T-helper 2 cell treated with Interferon-gamma antibody and Interleukin-4, amounts not matched to agents 5 μg/mL and 100 μg/mL, for 36 hours (primary cell): Measurements from ENCODE around the gene SNRPD2.
"Not testable (repeated sequence)": the region's sequence is repeated elsewhere in the genome, so short reads cannot be mapped to it uniquely, and the experiment has no call there.

Experiments used
- DNase-seq: peaks from one replicate; pipeline ENCODE4 v3.0.0; 2021; ENCODE audit warnings: low spot score
- H3K27ac Mint-ChIP-seq: one replicate; pipeline ENCODE4 v1.8.0; 2021; ENCODE audit warnings: mild to moderate bottlenecking, mixed read lengths
- H3K27me3 Mint-ChIP-seq: one replicate; pipeline ENCODE4 v1.8.0; 2021; ENCODE audit warnings: low read depth, mixed read lengths
- H3K36me3 Mint-ChIP-seq: one replicate; pipeline ENCODE4 v1.8.0; 2021; ENCODE audit warnings: low read depth, mixed read lengths
- H3K4me1 Mint-ChIP-seq: one replicate; pipeline ENCODE4 v1.8.0; 2021; ENCODE audit warnings: low read depth, mixed read lengths
- H3K4me3 Mint-ChIP-seq: one replicate; pipeline ENCODE4 v1.8.0; 2022; ENCODE audit warnings: mild to moderate bottlenecking, moderate library complexity, mixed read lengths
- H3K9me3 Mint-ChIP-seq: one replicate; pipeline ENCODE4 v1.8.0; 2021; ENCODE audit warnings: mixed read lengths

The SNRPD2 gene

DNA sequence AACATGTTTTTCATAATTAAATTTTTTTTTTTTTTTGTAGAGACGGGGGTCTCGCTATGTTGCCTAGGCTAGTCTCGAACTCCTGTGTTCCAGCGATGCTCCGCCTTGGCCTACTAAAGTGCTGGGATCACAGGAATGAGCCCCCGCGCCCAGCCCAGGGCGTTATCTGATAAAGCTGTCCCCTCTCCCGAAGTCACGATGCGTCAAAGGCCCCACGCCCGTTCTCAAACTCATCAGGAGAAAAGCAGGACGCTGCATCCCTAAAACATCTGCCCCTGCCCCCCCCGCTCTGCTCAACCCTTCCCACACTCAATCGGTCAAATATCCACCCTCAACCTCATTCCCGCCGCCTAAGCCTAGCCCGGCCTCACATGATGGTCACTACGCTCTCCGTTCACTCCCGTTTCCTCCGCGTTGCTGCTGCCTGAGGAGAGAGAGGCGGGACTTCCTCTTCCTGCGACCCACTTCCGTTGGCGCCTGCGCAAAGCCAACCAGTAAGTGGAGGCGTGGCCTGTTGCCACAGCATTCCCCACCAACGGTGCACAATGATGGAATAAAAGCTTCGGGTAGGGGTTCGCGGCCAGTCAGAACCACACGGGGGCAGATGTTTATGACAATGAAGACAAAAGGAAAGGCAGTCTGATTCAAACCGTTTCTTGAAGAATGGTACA, at the start of gene SNRPD2:
Gene SNRPD2 (minus strand): TSS at position 438 of the 671 bp plus-strand sequence. CDS start 65 bp downstream, at position 373.
- peaks cover 34% of the 10 kb centered on the region for H3K36me3 Mint-ChIP-seq
- H3K4me1 Mint-ChIP-seq: peaks cover 18% of the 10 kb centered on the region
- no peaks in the 10 kb centered on the region for H3K9me3 Mint-ChIP-seq
- DNase-seq: peak; percentile 94
- peak within 1 kb of the TSS; percentile 94 for H3K4me3 Mint-ChIP-seq
- peak within 1 kb of the TSS; percentile 99 for H3K27ac Mint-ChIP-seq
- H3K27me3 Mint-ChIP-seq: no peaks in the 10 kb centered on the region

- Mint-ChIP-seq H3K36me3 (no peaks in the 10 kb centered on the region), H3K4me1 (no peaks in the 10 kb centered on the region), H3K4me3 (no peak overlapping the region), H3K27me3 (peaks cover 15% of the 10 kb centered on the region), H3K27ac (no peak overlapping the region), H3K9me3 (no peaks in the 10 kb centered on the region)
- DNase-seq: no peak
These were observed 48.0 kb upstream of the SNRPD2 start for GRCh38 chr19:45739498-45740439.

- Mint-ChIP-seq H3K4me1 (peaks cover 10% of the 10 kb centered on the region), H3K36me3 (no peaks in the 10 kb centered on the region), H3K27me3 (peaks cover 3% of the 10 kb centered on the region), H3K4me3 (no peak within 1 kb of the TSS), H3K9me3 (no peaks in the 10 kb centered on the region), H3K27ac (no peak within 1 kb of the TSS)
- DNase-seq: no peak
These were observed 41.5 kb upstream of the SNRPD2 start, which contains the start of gene MEIOSIN for GRCh38 chr19:45733160-45733810. TSS of gene MEIOSIN (plus strand) at chr19:45733439. CDS start at chr19:45735377, 1,938 bp downstream.

DNA sequence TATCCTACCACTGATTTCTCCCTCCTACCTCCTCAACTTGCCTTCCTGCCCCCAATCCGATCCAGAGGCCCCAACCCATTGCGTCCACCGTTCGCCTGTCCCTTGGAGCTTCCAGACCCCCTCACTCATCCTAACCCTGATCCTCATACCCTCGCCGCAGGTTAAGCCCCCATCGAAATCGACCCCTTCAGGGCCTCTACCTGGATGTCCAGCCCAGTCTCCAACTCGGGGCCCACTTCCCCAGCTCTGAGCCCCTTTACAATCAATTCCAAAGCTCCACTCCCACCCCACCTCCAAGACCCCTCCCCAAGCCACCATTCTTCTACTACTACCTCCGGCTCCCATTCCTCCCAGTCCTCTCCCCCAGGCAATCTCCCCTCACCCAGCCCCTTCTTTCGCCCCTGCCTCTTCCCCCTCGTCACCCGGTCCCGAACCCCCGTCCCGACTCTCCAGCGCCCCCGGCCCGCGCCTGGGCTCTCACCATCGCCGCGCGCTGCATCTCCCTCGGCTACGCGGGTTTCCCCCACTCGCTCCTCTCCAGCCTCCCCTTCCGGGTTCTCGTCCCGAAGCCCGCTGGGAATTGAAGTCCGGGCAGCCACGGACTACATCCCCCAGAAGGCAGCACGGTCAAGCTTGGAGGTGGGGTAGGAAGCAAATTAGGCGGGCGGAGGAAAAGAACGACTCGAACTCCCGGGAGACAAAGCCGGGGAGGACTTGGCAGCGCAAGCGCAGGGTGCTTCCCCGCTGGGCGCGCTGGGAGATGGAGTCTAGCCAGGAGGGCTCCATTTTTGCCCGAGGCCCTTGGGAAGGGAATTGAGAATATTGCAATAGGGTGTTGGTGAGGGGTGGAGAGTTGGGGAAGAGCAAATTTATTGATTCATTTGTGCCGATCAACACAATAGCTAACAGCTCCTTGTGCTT, 38.9 kb upstream of the SNRPD2 start, which contains the start of gene FBXO46:
Gene FBXO46 (minus strand): TSS at position 529 of the 921 bp plus-strand sequence. CDS start 17,401 bp downstream, outside the sequence.
- peaks cover 14% of the 10 kb centered on the region for H3K4me1 Mint-ChIP-seq
- peak within 1 kb of the TSS; percentile 100 for H3K4me3 Mint-ChIP-seq
- peak; percentile 93 for DNase-seq
- H3K36me3 Mint-ChIP-seq: peaks cover 7% of the 10 kb centered on the region
- no peaks in the 10 kb centered on the region for H3K27me3 Mint-ChIP-seq
- H3K9me3 Mint-ChIP-seq: no peaks in the 10 kb centered on the region
- peak within 1 kb of the TSS; percentile 95 for H3K27ac Mint-ChIP-seq

- Mint-ChIP-seq H3K27me3 (no peaks in the 10 kb centered on the region), H3K36me3 (peaks cover 7% of the 10 kb centered on the region), H3K4me3 (peak overlapping the region; percentile 100), H3K9me3 (no peaks in the 10 kb centered on the region), H3K27ac (peak overlapping the region; percentile 95), H3K4me1 (peaks cover 14% of the 10 kb centered on the region)
- DNase-seq: peak; percentile 20
These were observed 38.1 kb upstream of the SNRPD2 start for GRCh38 chr19:45729800-45730290.

GRCh38 chr19:45728683-45729082, 36.9 kb upstream of the SNRPD2 start:
- H3K9me3 Mint-ChIP-seq, DNase-seq, H3K27ac Mint-ChIP-seq, H3K27me3 Mint-ChIP-seq: not testable (repeated sequence)
- Mint-ChIP-seq H3K4me1 (peaks cover 14% of the 10 kb centered on the region), H3K4me3 (peak overlapping the region; percentile 36), H3K36me3 (peaks cover 10% of the 10 kb centered on the region)

GRCh38 chr19:45720065-45720464, 28.3 kb upstream of the SNRPD2 start:
- not testable (repeated sequence) for H3K4me3 Mint-ChIP-seq, DNase-seq, H3K9me3 Mint-ChIP-seq, H3K27me3 Mint-ChIP-seq, H3K27ac Mint-ChIP-seq
- Mint-ChIP-seq H3K36me3 (peaks cover 40% of the 10 kb centered on the region), H3K4me1 (peaks cover 33% of the 10 kb centered on the region)

DNA sequence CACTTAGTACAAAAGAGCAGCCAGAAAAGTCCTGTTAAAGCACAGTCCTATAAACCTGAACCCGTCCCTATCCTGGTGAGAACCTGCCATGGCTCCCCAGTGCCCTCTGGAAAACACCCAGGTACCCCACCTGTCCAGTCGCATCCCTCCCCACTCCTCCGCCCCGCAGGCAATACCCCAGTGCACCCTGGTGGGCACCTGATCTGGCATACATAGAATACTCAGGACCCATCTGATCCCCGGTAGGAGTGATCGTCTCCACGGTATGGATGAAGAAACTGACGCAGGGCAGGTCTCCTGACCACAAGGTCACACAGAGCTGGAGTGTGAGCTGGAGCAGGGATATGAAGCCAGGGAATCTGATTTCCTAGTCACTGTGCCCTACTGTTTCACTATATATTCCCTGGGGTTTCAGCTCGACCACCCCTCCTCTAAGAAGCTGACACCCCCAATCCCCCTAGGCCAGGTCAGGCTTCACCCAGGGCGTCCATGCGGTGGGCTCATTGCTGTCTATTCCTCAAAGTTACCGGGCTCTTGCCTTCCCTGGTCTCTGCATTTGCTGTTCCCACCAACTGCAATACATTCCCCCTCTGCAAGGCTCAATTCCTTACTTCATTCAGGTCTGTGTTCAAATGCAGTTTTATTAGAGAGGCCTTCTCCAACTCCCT, 26.4 kb upstream of the SNRPD2 start:
- Mint-ChIP-seq H3K27me3 (no peaks in the 10 kb centered on the region), H3K9me3 (no peaks in the 10 kb centered on the region), H3K4me1 (peaks cover 36% of the 10 kb centered on the region), H3K4me3 (peak overlapping the region; percentile 94), H3K36me3 (peaks cover 36% of the 10 kb centered on the region), H3K27ac (peak overlapping the region; percentile 97)
- peak; percentile 15 for DNase-seq

GRCh38 chr19:45717131-45717982, 25.6 kb upstream of the SNRPD2 start:
- peak; percentile 99 for DNase-seq
- Mint-ChIP-seq H3K4me1 (peaks cover 36% of the 10 kb centered on the region), H3K27ac (peak overlapping the region; percentile 97), H3K9me3 (no peaks in the 10 kb centered on the region), H3K36me3 (peaks cover 36% of the 10 kb centered on the region), H3K4me3 (peak overlapping the region; percentile 94), H3K27me3 (no peaks in the 10 kb centered on the region)

GRCh38 chr19:45716359-45717130, 24.8 kb upstream of the SNRPD2 start:
- Mint-ChIP-seq H3K27me3 (no peaks in the 10 kb centered on the region), H3K9me3 (no peaks in the 10 kb centered on the region), H3K4me1 (peaks cover 36% of the 10 kb centered on the region), H3K36me3 (peaks cover 32% of the 10 kb centered on the region), H3K27ac (peak overlapping the region; percentile 97), H3K4me3 (peak overlapping the region; percentile 94)
- DNase-seq: no peak

GRCh38 chr19:45715139-45715538, 23.4 kb upstream of the SNRPD2 start:
- H3K27ac Mint-ChIP-seq: no peak overlapping the region
- peaks cover 38% of the 10 kb centered on the region for H3K4me1 Mint-ChIP-seq
- H3K4me3 Mint-ChIP-seq: peak overlapping the region; percentile 94
- no peaks in the 10 kb centered on the region for H3K9me3 Mint-ChIP-seq
- peaks cover 33% of the 10 kb centered on the region for H3K36me3 Mint-ChIP-seq
- H3K27me3 Mint-ChIP-seq: no peaks in the 10 kb centered on the region
- DNase-seq: no peak
